Activated B cell treated with CpG ODN at 0.5 μM for 24 hours (primary cell): ENCODE measurements around the gene ZNF554. TPM values are rescaled to one million over a fixed set of nuclear protein-coding genes. Genes with fewer than 3 reads are reported as not detected.

ENCODE experiments used
- ATAC-seq: fragments of 200-7000 bp; cut with Tn5 transposase; one replicate; pipeline ENCODE4 v1.10.0; 2021; ENCODE audit warnings: low read depth, mild to moderate bottlenecking, moderate library complexity
- CTCF ChIA-PET: fragments of 350-600 bp; sonication (Branson Sonifier 250); formaldehyde crosslinking; loops from one replicate; lab custom pipeline; 2021; ENCODE audit warnings: antibody characterized with exemption; lab: Charles Lee
- POLR2A ChIA-PET: fragments of 350-600 bp; sonication (Branson Sonifier 250); formaldehyde crosslinking; loops from one replicate; lab custom pipeline; 2021; ENCODE audit warnings: antibody characterized with exemption; lab: Charles Lee
- DNase-seq: peaks from one replicate; pipeline ENCODE4 v3.0.0; 2022
- H3K27ac Mint-ChIP-seq: one replicate; pipeline ENCODE4 v1.8.0; 2020; ENCODE audit warnings: mixed read lengths
- H3K27me3 Mint-ChIP-seq: one replicate; pipeline ENCODE4 v1.8.0; 2021; ENCODE audit warnings: mixed read lengths
- H3K36me3 Mint-ChIP-seq: one replicate; pipeline ENCODE4 v1.8.0; 2021; ENCODE audit warnings: low read depth, mixed read lengths
- H3K4me1 Mint-ChIP-seq: one replicate; pipeline ENCODE4 v1.8.0; 2021; ENCODE audit warnings: mixed read lengths
- H3K4me3 Mint-ChIP-seq: one replicate; pipeline ENCODE4 v1.8.0; 2020; ENCODE audit warnings: mild to moderate bottlenecking, mixed read lengths
- H3K9me3 Mint-ChIP-seq: one replicate; pipeline ENCODE4 v1.8.0; 2020; ENCODE audit warnings: mixed read lengths
- CTCF ChIP-seq: fragments of 200-600 bp; IDR thresholded peaks from one replicate; pipeline ENCODE4 v1.8.0; 2022; ENCODE audit warnings: antibody characterized with exemption, mild to moderate bottlenecking
- intact Hi-C: fragments of 100-400 bp; cut with micrococcal nuclease; formaldehyde crosslinking; loops from one replicate; pipeline ENCODE4 v1.15.1; 2024
- total RNA-seq: library from RNA; stranded (reverse); gene quantifications from 2 replicates; pipeline ENCODE4 v1.2.3, GENCODE V29; 2022

ZNF554 gene
- total RNA-seq, 1 donor from 2014 or later, result 3.1 TPM

GRCh38 chr19:2807379-2808128, 12.1 kb upstream of the ZNF554 start:
- DNase-seq (no peak), ATAC-seq (no peak)
- no peak for TF ChIP-seq CTCF
- Mint-ChIP-seq H3K36me3 (peaks cover 60% of the 10 kb centered on the region), H3K4me3 (no peak overlapping the region), H3K9me3 (no peaks in the 10 kb centered on the region), H3K27me3 (no peaks in the 10 kb centered on the region), H3K4me1 (no peaks in the 10 kb centered on the region), H3K27ac (no peak overlapping the region)
- ChIA-PET POLR2A (no interaction called here), CTCF (no interaction called here)
- intact Hi-C loops, result no loop called here

- ChIA-PET CTCF (no interaction called here), POLR2A (no interaction called here)
- H3K9me3 Mint-ChIP-seq, result no peaks in the 10 kb centered on the region
- intact Hi-C loops, result no loop called here
- ATAC-seq (no peak), DNase-seq (no peak)
- TF ChIP-seq CTCF, result no peak
- no peak overlapping the region for H3K4me3 Mint-ChIP-seq
- no peaks in the 10 kb centered on the region for H3K4me1 Mint-ChIP-seq
- H3K27ac Mint-ChIP-seq, result no peak overlapping the region
- H3K27me3 Mint-ChIP-seq, result no peaks in the 10 kb centered on the region
- H3K36me3 Mint-ChIP-seq, result peaks cover 54% of the 10 kb centered on the region
Observed at GRCh38 chr19:2808129-2808941, 11.3 kb upstream of the ZNF554 start.

GRCh38 chr19:2809387-2810140, 10.1 kb upstream of the ZNF554 start:
- intact Hi-C loops, result no loop called here
- Mint-ChIP-seq H3K27ac (no peak overlapping the region), H3K4me1 (no peaks in the 10 kb centered on the region), H3K36me3 (peaks cover 50% of the 10 kb centered on the region), H3K4me3 (no peak overlapping the region), H3K27me3 (no peaks in the 10 kb centered on the region), H3K9me3 (no peaks in the 10 kb centered on the region)
- TF ChIP-seq CTCF, result no peak
- ATAC-seq (no peak), DNase-seq (no peak)
- ChIA-PET POLR2A (no interaction called here), CTCF (no interaction called here)

- TF ChIP-seq CTCF, result no peak
- Mint-ChIP-seq H3K9me3 (no peaks in the 10 kb centered on the region), H3K27me3 (no peaks in the 10 kb centered on the region), H3K27ac (no peak overlapping the region), H3K4me1 (no peaks in the 10 kb centered on the region), H3K4me3 (no peak overlapping the region), H3K36me3 (peaks cover 43% of the 10 kb centered on the region)
- ChIA-PET POLR2A (no interaction called here), CTCF (no interaction called here)
- DNase-seq (no peak), ATAC-seq (no peak)
- intact Hi-C loops, result no loop called here
Observed at GRCh38 chr19:2810141-2811091, 9.3 kb upstream of the ZNF554 start.
